GM19397 (cell line): ENCODE results near the gene ADRA2C.

ENCODE experiments used
- ATAC-seq: cut with Tn5 transposase; IDR thresholded peaks from one replicate; pipeline ENCODE4 v1.9.1; 2021; ENCODE audit warnings: mild to moderate bottlenecking, moderate library complexity; ENCODE audit not compliant: unreplicated experiment

ADRA2C gene

GRCh38 chr4:3766036-3766784, at the start of gene ADRA2C:
ADRA2C (plus strand) TSS chr4:3766385; CDS start chr4:3766607, 222 bp downstream.
- no peak for ATAC-seq

- no peak for ATAC-seq
These were observed 49.5 kb upstream of the ADRA2C start for GRCh38 chr4:3716631-3717235.

DNA sequence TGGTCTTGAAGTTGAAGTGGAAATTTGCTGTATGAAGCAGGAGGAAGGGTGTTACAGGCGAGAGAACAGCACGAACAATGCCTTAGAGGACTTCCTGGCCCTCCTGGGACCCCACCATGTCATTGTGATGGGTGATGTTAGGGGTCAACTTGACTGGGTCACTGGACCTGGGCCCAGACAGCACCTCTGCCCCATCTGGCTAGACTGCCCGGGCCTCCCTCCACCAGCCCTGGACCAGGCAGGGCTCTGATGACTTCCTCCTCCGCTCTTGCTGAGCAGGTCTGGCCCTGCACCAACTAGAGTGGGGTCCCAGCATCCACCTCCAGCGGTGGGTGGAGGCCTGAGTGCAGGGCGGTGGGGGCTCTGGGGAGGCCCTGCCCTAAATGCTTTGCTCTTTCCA, 48.9 kb upstream of the ADRA2C start:
- ATAC-seq: no peak

DNA sequence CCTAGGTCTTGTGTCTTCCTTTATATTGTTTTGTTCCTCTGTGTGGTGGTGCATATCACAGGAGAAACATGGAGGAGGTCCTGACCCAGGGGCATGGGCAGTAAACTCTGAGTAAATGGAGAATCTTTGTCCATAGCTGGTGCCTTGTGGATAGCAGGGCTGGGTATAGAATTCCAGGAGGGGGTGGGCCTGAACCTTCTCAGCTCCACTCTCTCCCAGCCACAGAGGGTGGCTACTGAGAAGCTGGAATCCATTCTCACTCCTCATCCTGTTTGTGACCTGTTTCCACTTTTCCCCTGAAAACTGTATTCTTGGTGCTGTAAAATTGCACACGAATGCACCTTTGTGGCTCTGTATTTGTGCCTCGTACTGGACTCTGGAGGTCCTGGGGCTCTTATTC, 47.7 kb upstream of the ADRA2C start:
- no peak for ATAC-seq

- no peak for ATAC-seq
These were observed 47.0 kb upstream of the ADRA2C start for GRCh38 chr4:3719191-3719590.

GRCh38 chr4:3719836-3720235, 46.3 kb upstream of the ADRA2C start:
- no peak for ATAC-seq

GRCh38 chr4:3720466-3720865, 45.7 kb upstream of the ADRA2C start:
- ATAC-seq: no peak

DNA sequence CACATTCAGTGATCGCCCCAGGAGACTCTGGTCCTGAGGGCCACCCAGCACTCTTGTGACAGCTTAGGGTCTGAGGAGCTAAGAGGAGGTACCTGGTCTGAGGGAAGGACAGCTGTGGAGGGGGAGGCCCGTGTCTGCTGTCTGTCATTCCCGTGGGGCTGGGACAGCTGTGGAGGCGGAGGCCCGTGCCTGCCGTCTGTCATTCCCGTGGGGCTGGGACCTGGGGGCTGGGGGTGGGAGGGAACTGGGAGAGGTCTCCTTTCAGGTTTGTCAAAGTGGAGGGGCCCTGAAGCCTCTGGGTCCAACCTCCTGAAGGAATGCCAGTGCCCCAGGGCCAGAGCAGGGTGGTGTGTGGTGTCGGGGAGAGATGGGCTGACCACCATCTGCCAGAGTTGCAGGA, 45.0 kb upstream of the ADRA2C start:
- no peak for ATAC-seq

- no peak for ATAC-seq
These were observed 44.6 kb upstream of the ADRA2C start for GRCh38 chr4:3721627-3722026.

DNA sequence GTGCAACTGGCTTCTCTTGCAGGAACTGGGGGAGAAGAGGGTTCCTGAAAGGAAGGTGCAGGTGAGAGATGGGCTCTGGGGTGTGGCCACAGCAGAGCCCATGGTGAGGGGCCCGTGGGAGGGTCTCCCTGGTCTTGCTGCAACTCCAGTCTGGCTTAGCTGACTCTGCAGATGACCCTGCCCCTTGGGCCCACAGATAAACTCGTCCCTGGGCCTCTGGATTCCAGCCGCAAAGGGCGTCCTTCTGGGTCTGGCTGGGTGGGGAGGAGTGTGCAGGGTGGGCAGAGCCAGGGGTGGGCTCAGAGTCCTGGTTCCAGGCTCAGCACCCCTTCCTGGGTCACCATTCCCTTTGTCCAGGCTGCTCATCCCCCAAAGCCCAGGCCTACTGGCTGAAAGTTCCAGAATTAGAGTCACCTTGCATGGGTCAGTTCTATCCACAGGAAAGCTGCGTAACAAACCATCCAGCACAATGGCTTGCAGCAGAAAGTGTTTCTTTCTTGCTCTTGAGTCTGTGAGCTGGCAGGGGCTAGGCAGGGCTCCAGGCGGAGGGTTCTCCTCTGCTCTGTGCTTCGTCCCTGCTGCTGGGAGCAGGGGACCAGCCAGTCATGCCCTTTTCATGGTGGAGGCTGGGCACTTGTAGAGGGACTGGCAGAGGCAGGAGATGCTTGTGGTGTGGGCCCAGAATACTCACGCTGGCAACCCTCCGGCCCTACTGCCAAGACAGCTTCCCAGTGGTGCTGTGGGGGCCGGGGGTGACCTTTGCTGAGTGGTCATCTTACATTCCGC, 43.5 kb upstream of the ADRA2C start:
- ATAC-seq: no peak

DNA sequence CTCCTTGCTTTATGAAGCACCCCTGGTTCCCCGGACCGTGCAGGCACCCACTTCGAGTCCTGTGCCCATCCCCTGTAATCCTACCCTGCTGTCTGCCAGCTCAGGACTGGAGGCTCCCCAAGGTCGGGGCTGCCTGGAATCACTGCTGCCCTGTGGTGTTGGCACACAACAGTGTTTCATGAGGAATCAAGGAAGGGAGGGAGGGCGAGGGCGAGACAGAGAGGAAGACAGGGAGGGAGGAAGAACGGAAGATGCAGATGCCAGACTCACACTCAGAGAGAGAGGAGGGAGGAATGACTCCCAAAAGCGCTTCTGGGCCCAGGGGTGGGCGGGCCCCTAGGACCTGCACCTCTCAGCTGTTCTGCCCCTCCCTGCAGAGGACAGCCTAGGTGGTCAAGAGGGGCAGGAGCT, 42.9 kb upstream of the ADRA2C start:
- no peak for ATAC-seq

DNA sequence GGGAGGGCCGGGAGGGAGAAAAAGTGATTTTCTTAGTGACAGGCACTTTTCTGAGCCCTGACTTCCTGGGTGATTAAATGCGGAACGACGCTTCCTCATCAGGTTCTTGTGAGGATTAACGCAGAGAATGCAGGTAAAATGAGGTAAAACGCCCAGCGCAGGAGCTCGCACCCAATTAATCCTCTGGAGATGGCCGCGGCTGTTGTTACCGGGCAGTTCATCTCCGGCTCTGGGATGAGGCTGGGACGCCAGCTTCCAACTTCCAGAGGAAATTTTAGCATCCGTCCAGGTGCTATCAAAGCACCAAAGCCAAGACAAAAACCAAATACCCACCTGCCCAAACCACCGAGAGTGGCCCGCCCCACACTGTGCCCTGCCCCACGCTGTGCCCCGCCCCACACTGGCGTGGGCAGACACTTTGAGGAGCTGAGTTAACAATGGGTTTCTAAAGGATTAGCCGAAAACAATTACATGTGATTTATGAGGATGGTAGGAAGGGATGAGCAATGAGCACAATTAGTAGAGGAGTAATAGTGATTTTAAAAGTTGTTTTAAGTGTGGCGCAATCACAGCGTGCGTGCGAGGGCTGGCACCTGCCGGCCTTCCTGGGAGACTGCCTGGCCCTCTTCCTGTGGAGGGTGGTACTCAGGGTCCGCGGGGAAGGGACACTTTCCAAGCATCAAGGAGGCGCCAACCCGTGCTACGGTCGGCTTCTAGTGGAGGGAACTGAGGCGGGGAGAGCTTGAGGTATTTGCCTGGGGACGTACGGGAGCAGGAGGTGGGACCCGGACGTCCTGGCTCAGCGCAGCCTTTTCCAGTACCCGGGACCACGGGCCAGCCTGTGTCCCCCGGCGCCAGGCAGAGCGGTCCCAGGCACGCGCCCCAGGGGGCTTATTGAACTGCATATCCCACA, 41.6 kb upstream of the ADRA2C start:
- no peak for ATAC-seq

DNA sequence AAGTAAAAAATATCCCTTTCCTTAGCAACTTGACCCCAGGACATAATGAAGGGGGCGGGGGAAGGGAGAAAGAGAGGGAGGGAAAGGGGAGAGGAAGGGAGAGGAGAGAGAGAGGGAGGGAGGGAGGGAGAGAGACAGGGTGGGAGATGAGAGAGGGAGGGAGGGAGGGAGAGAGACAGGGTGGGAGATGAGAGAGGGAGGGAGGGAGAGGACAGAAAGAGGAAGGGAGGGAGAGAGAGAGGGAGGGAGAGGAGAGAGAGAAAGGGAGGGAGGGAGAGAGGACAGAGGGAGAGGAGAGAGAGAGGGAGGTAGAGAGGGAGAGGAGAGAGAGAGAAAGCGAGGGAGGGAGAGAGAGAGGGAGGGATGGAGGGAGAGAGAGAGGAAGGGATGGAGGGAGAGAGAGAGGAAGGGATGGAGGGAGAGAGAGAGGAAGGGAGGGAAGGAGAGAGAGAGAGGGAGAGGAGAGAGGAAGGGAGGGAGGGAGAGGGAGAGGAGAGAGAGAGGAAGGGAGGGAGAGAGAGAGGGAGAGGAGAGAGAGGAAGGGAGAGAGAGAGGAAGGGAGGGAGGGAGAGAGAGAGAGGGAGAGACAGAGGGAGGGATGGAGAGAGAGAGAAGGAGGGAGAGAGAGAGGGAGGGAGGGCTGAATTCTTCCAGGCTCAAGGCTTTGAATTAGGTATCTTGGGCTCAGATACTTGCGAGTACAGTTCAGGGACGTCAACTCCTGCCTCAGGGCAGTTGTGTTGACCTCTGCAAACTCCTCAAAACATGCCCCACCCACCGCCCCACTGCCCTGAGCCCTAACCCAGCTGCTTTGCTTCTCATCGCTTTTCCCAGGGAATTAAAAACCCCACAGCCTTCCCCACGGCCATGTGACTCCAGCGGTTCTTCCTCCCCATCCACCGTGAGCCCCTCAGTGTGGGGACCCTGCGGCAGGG, 40.0 kb upstream of the ADRA2C start:
- ATAC-seq: no peak

DNA sequence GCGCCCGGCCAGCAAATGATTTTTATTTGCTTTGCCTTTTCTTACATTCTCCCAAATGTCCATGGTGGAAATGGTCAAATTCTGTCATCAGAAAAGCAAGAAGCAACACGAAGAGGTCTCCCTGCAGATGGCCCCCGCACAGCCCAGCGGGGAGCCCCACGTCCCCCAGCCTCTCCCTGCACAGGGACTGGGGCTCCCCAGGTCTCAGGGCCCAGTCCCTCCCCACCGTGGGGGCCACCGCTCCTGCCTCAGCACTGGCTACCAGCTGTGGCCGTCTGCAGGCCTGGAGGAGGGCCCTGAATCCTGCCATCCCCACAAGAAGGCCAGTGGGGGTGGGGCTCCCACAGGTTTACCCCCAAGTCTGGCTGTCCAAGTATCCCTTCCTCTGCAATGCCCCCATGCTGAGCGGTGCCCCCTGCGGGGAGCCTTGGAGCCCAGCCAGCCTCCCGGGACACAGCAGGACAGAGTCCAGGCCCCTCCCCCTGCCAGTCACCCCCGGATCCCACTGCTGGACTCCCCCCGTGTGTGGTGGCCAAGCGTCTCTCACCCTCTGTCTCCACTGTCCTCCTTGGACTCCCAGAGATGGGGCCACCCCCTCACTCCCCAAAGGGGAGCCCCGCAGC, 38.2 kb upstream of the ADRA2C start:
- no peak for ATAC-seq

DNA sequence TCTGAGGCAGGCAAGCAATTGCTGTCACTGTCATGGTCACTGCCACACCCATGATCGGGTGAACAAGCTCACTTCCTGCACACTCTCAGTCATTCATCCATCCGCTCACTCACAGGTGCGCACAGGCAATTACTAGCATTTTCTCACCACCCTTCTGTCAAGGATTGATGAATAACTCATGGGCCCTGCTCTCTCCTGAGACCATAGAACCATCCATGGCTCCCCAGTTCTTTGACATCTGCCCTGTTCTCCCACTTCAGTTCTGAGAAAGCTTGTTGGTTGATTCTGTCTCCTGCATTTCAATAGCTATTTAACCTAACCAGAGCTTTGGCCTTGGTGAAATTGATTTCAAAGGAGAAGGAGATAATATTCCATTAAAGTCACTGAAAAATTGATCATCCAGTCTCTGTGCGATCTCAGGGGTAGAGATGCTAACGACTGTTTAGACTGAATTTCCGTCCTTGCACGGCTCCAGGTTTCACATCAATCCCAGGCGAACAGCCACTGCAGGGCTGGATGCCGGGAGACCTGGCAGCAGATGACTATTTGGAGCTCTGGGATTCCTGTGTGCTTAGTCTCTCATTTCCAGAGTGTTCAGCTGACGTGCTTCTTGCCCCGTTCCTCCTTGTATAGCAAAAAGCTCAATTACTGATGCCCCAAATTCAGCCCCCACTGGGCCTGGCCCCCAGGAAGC, 36.9 kb upstream of the ADRA2C start:
- ATAC-seq: no peak

GRCh38 chr4:3729882-3730226, 36.3 kb upstream of the ADRA2C start:
- no peak for ATAC-seq

DNA sequence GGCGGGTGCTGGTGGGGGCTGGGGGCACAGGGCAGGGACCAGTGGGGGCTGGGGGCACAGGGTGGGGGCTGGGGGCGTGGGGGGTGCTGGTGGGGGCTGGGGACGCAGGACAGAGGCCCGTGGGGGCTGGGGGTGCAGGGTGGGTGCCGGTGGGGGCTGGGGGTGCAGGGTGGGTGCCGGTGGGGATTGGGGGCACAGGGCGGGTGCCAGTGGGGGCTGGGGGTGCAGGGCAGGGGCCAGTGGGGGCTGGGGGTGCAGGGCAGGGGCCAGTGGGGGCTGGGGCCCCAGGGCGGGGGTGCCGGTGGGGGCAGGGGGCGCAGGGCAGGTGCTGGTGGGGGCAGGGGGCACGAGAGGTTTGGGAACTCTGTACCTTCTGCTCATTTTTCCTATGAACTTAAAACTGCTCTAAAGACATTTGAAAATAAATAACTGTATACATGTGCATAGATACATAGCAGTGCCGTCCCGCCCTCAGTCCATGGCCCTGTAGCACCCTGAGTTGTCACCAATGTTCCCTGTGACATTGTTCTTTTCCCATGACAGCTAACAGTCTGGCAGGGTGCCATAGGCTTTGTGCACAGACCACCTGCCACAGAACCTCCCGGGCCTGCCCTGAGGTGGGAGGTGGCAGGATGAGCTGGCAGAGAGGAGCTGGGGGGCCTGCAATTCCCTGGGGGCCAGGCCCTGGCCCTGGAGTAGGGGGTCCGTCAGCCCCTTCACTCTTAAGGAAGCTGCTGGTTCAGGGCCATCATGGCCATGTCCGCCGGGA, 35.6 kb upstream of the ADRA2C start:
- ATAC-seq: no peak
